Myometrial cell (primary cell): ENCODE measurements around the gene SLC9A3. TPM values are rescaled to one million over a fixed set of nuclear protein-coding genes. Genes with fewer than 3 reads are reported as not detected.

Experiments
- total RNA-seq: library from RNA; depleted of rRNA; stranded (reverse); fragments of >200 nt; gene quantifications from 2 replicates; pipeline ENCODE4 v1.2.3, GENCODE V29; 2015

The SLC9A3 gene
- 1.7 and 2.1 TPM in 2 replicates for total RNA-seq

DNA sequence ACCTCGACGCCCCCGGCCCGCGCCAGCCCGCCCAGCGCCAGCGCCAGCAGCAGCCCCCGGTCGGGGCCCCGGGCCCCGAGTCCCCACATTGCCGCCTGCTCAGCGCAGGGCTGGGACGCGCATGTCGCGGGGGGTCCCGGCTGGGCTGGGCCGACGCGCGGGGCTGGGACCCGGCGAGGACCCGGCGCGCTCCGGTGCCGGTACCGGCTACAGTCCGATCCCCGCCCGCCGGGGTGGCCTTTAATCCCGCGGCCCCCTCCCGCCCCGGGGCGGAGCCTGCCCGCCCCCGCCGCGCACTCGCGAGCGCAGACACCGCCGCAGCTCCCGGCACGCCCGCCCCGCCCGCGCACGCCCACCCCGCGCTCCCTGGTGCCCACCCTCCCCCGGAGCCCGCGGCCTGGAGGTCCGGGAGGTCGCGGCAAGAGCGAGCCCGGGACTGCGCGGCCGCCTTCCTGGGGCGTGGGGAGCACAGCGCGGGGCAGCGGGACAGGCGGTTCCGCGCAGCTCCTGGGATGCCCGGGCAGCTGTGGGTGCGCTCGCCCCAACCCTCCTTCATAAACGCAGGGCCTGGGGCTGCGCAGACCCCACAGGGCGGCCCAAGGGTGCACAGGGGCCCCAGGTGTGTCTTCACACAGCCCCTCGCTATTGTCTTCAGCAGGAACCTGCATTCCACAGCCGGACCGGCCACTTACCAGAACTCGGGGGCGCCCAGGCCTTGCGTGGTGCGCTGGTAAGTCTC lies at the start of gene SLC9A3:
TSS of gene SLC9A3 (minus strand) at position 216 of the 739 bp plus-strand sequence.

DNA sequence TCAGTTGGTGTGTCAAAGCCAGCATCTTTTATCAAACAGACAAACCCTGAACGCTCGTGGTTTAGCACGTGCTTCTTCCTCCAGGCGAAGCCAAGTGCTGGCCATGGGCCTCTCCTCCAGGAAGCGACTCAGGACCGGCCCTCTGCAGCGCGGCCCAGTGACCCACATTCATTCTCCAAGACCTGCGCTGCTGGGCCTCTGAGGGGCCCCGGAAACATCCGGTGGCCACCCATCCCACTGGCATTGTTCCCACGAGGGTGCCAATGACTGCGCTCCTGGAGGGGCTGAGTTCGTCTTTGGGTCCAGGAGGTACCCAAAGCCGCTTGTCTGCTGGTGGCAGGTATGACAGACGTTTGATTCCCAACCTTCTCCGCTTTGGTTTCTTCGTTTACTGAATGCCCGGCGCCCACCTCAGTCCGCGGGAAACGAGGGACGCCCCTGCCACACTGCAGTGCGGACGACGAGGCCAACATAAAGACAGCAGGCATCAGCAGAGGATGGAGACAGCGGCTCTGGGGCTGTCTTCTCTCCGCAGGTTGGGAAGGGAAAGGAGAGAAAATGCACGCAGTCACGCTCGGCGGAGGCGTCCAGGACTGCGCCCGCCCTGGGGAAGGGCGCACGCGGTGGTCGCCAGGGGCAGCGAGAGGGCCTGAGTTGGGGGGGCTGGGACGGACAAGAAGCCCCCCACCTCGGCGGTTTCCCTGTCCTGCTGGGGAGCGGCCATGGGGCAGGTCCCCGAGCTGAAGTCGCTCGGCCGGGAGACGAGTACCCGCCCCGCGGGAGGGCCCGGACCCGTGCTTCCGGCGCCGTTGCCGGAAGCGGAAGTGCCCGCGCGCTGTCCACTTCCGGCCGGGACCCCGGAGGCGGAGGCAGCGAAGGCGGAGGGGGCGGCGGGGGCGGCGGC lies 81.7 kb downstream of the SLC9A3 start, which contains the start of gene EXOC3:
TSS of gene EXOC3 (plus strand) at position 842 of the 904 bp plus-strand sequence. CDS start 3,030 bp downstream, outside the sequence.

Other genes starting within 250 kb of the SLC9A3 start
- 0.29 and 2.8 TPM in 2 replicates for gene AHRR, start 202.7 kb downstream of the SLC9A3 start, total RNA-seq
- 24.3 and 28.8 TPM in 2 replicates for gene EXOC3, start 81.3 kb downstream of the SLC9A3 start, total RNA-seq
- 2.8 and 5.5 TPM in 2 replicates for gene CEP72, start 87.9 kb upstream of the SLC9A3 start, total RNA-seq
- gene TPPP, start 168.9 kb upstream of the SLC9A3 start, total RNA-seq = under 0.01 TPM in 1 of 2 replicates, not detected in the other